ENCODE data around the gene ALDOB.

ALDOB gene

DNA sequence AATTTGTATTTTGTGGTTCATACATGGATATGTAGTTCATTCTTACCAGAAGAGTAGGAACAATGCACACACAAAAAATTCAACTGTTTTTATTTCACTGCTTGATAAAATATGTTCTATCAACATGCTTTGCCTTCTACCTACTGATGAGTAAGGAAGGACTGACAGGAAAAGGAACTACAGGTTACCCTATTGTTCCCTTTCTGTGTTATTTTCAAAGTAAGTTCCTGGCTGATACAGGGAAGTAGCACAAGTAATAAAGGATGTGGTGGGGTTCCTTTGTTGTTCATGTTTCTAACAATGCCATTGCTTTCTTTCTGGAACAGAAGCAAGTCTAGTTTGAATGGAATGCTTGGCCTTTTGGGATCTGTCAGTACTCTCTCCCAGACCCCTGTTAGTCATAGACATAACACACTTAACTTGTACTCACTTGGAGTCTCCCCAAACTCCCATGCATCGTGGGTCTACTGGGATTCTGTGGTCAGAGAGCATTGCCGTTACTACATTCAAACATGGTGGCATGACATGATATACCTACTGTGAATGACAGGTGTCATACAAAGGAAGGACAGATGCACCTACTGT, 20.2 kb upstream of the ALDOB start:
- DNase-seq, result no peak

DNA sequence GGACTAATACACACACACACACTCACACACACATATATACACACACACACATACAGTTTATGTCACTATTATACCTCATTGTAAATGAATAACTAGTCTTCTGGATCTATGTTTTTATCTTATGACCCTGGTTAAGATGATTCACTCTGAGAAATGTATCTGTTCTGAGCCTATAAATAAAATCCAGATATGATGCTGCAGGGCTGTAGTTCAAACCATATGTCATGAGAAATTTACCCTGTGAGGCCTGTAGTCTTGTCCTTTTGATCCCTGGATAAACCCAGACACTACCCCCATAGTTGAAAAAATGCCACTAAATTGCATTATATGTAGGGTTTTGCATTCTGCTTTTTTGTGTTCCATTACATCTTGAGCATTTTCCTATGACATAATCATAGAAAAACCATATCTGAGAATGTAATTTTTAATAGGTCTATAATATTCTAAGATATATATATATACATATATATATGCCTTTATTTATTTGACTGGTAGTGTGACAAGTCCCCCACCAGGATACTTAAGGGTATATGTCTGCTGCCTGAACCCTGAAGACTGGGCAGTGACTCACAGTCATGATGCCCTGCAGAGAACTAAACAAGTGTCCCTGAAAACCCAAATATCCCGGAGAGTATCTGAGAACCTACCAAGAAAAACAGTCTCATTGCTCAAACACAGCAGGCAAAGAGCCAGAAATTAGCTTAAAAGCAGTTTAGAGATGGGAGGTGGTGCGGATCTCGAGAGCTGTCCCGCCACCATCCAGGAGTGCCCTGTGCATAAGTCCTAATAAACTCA, 18.4 kb upstream of the ALDOB start:
- DNase-seq, result no peak

DNA sequence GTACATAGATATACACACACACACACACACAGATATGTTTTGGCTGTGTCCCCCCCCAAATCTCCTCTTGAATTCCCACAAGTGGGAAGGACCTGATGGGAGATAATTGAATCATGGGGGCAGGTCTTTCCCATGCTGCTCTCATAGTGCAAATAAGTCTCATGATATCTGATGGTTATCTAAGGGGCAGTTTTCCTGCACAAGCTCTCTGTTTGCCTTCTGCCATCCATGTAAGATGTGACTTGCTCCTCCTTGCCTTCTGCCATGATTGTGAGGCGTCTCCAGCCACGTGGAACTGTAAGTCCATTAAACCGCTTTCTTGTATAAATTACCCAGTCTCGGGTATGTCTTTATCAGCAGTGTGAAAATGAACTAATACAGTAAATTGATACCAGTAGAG, 15.9 kb upstream of the ALDOB start:
- no peak for DNase-seq

DNA sequence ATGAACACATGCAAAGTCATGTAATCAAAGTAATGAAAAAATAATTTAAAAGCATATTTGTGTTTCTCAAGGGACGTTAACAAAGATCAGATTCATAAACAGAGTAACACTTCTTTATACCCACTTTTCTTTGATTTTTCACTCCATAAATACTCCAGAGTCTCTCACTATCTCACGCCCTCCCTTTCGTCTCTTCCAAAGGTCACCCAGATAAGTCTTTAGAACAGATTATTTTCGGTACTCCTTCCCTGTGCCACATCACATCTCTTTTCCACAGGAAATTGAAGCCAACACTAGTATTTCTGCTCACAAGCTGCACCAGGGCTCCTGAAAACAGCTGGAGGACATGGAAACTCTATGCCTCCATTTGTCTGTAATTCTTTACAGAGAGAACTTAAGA, 15.4 kb upstream of the ALDOB start:
- no peak for DNase-seq

DNA sequence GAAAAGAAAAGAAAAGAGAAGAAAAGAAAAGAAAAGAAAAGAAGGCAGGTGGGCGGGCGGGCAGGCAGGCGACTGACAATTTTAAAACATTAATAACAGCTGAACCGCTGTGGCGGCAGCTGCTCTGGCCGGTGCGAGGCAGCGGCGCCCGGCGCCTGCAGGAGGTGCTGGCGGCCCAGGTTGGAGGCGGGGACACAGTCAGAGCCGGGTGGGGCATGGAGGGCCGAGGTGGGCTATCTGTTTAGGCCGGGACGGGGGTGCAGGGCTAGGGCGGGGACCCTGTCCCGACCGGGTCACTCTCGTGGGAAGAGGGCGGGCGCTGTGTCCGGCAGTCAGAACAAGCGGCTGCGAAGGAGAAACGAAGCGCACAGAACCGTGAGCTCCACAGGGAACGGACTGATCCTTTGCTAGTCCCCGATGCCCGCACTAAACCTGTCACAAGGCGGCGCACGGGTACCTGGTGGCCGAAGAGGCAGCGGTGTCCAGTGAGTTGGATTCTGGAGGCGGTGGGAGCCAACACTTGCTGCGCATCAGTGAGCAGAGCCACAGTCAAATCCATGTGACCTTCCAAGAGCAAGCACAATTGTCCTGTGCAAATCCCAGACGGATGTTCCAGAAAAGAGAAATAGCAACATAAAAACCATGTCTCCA, 13.6 kb upstream of the ALDOB start:
- DNase-seq, result peak; percentile 16 to 70

DNA sequence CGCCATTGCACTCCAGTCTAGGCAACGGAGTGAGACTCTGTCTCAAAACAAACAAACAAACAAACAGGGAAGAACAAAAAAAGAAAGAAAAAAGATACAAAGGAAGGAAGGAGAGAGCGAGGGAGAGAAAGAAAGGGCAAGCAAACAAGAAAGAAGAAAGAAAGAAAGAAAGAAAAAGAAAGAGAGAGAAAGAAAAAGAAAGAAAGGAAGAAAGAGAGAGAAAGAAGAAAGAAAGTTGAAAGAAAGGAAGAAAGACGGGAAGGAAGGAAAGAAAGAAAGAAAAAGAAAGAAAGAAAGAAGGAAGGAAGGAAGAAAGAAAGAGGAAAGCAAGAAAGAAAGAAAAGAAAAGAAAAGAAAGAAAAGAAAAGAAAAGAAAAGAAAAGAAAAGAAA, 13.1 kb upstream of the ALDOB start:
- no peak for DNase-seq

DNA sequence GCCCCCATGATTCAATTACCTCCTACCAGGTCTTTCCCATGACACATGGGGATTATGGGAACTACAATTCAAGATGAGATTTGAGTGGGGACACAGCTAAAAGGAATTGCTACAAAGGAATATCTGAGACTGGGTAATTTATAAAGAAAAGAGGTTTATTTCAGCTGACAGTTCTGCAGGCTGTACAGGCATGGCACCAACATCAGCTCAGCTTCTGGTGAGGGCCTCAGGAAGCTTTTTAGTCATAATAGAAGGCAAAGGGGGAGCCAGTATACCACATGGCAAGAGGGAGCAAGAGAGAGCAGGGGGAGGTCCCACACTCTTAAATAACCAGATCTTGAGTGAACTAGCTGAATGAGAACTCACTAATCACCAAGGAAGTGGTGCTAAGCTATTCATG, 11.2 kb upstream of the ALDOB start:
- DNase-seq, result no peak

DNA sequence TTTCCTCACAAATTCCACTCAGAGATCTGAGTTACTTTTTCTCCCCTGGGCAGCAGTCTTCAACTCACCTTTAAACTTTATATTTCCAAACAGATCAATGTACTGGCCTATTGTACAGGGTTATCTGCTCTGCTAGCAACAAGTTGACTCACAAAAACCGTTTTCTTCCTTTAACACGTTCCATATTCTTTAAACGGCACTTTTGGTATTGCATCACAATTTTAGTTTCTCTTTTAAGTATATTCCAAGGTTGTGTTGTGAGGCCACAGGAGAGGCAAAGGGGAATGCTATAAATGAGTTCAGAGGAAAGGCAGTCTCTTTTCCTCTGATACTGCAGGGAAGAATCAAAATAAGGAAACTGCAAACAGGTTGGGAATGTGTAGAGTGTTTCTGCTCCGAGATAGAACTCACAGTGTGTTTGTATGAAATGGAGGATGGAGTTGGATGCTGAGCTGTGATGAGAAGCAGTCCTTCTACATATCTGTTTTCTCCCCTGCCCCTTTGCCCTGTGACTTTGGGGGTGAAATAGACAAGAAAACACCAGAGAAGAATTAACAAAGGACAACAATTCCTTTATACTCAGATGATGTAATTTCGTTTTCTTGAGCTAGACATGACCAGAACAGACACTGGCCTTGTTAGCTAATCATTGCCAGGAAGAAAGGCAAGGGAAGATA, 9.9 kb upstream of the ALDOB start:
- peak in 1 of 2 donors; percentile 18 for DNase-seq

DNA sequence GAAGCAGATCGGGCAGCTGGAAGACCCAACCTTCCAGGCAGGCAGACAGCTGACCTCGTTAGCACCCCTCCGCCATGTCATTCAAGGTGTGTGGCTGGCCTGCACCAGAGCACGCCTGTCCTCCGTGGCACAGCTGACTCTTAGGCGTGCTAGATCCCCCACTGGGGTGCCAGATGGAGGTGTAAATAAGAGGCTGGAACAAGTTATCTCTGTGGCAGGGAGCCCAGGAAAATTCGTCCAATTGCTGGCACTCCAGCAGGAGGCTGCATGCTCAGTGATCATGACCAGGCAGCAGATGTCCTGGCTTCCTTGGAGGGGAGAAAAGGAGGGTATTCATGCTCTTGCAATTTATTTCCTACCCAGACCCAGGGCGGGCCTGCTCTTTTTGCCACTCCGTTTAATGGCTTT, 7.8 kb upstream of the ALDOB start:
- DNase-seq, result peak; percentile 7 to 20

DNA sequence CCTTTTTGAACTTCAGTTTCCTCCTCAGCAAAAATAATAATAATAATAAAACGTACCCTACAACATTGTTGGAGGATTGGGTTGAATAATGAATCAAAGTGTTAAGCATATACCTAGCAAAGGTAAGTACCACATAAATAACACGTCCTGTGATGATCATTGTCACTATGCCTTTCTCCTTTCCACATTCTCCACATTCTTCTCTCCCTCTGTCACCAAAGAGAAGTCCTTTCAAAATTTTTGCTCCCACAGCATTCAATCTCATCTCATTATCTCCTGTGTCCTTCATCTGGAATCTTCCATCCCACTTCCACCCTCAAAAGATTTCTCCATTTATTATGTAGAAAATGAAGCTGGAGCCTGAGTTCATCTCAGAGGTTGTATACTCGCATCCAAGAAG, 7.2 kb upstream of the ALDOB start:
- no peak for DNase-seq

DNA sequence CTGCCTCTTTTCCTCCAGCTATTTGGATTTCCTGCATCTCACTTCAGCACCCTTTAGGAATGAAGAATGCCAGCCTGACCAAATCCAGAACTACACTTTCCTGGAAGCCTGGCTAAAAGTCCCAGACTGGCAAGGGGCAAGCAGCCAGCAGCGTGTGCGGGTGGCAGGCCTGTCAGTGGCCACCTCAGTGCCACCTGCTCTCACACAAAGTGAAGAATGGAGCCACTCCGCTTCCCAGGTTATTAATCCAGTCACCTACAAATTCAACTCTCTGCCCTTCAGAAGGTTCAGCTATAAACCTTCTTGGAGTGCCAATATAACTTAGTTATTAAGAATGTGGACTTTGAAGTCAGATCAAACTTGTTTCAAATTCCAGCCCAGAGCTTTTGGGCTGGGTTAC, 6.7 kb upstream of the ALDOB start:
- no peak for DNase-seq

DNA sequence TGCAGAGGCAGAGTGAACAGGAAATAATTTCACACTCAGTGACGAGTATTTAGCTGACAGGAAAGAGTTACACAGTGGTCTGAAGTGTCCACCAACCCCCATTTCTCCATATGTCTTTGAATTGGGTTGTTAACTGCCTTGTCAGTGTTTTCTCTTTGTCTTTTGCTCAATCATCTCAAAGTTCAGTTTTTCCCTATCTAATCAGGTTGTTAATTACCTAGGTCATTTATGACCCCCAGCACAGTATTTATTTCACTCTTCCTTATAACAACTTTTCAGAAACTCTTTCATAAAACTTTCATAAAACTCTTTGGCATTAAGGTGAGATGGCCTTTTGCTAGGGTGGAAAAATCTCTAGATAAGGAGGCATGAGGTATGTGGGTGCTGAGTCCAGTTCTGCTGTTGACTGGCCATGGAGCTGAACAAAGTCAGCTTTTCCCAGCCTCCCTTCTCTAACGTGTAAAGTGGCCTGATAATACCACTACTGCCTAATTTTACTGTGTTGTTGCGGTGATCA, 5.2 kb upstream of the ALDOB start:
- DNase-seq, result no peak

DNA sequence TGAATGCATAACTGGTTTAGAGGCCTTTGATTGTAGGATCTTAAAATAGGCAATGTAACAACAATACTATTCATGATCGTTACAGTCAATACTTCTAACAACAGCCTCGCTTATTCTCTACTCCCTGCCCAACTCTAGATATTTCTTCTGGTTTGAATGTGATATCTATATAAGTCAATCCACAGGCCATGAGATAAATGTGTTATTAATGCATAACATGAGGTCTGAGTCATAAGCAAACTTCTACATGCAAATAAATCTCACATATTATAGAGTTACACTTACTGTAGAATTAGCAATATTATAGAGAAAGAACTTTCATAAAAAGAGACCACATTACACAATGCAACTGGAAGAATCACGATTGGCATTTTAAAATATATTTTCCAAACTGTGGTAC, 2.9 kb upstream of the ALDOB start:
- no peak for DNase-seq

DNA sequence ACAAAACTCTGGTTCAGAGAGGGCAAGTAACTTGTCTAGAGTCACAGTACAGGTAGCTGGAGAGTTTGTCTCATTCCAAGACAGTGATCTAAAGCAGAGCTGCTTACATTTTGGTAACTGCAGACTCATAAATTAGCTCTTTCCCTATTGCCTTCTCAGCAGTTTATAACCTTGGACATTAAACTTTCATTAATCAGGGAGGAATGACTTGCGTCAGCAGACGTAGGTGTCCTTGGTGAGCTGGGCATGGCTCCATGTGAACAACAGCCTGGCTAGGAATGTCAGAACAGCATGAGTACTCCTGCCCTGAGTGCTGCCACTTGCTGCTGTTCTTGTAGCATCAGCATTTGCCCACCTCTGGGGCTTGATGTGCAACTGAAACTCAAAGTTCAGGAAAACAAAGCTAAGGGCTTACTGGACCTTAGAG, 2.2 kb upstream of the ALDOB start:
- no peak for DNase-seq

DNA sequence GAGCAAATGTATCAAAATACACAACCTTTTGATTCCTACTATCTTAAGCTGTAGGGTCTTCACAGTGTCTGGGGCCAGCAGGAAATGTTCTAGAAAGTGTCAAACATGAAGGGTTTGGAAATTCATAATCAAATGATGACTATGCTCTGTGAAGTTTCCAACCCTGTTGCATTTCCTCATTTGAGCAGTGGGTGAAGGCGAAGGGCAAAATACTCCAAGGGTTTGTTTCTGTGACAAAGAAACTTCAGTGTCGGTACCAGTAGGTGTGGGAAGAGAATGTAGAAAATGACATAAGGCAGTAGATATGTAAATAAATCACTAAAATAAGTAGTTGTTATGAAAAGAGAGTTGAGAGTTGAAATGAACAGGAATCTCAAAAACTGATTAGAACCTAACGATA, 576 bp downstream of the ALDOB start:
- DNase-seq, result no peak

DNA sequence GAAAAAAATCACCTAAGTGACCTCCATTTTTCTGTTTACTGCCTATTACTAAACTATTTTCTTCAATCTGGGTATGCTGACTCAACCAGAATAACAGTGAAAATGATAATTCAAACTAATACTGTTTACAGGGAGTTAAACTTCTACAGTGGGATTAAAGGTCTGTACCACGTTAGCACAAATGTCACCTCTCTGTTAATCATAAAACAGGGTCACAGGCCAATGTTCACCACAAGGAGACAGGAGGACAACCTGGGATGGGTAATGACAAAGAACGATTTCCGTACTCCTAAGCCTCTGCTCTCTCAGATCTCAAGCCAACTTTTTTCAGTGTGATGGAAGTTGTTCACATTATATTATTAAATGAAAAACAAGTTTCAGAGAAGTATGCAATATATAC, 2.3 kb downstream of the ALDOB start:
- no peak for DNase-seq

DNA sequence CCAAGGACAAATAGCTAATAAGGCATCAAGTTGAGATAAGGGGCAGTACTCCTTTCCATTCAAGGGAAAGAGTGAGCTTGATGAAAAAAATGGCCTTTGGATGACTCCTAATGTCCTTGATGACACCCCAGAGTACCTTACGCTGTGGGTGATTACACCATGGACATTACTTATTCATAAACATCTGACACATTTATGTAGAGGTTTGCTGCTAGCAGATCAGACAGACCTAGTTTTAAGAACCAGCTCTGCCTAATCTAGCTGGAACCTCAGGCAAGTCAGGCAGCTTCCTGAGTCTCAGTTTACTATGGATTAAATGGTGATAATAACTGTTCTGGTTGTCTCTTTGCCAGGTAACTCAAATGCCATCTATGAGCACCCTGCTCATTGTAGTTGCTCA, 2.8 kb downstream of the ALDOB start:
- DNase-seq, result no peak

DNA sequence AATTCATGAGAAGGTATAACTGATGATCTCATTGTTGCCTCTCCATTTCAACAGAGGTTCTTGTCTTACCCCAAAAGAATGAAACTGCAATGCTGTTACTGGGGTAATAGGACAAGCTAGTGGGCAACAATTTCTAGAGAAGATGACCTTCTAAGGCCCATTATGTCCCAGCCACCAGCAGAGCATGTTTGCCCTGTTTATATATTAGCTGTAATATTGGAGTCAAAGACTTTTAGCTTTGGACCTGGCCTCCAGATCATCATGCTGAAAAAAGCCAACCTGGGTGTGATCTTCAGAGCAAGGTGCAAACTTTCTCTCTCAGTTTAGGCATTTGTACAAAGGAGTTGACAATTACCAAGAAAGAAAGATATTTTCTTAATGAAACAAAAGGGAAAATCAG, 3.4 kb downstream of the ALDOB start:
- DNase-seq, result no peak

DNA sequence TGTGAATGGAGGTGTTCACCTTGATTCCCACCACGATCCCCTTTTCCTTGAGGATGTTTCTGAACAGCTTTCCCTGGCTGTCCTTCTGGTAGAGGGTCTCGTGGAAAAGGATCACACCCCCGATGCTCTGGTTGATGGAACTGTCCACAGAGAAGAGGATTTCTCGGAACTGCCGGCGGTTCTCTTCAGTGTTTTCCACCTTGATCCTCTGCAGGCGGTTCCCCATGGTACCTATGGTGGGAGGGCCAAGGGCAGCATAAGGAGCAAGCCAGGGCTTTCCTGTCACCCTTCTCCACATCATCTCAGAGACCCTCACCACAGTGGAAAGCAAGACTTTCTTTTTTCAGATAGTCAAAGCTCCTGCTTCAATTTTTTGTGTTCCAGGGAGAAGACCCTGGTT, 5.8 kb downstream of the ALDOB start:
- no peak for DNase-seq

DNA sequence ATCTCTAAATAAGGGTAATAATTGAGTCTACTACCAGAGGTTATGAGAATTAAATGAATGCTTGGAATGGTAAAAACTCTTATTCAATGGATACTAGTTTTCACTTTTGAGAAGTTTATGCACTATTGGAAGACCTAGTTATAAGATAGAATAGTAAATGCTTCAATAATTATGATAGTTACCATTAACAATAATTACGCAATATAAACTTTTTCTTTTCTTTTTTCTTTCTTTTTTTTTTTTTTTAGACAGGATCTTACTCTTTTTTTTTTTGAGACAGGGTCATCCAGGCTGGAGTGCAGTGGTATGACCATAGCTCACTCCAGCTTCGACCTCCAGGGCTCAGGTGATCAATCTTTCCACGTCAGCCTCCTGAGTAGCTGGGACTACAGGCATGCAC, 6.7 kb downstream of the ALDOB start:
- DNase-seq, result no peak

DNA sequence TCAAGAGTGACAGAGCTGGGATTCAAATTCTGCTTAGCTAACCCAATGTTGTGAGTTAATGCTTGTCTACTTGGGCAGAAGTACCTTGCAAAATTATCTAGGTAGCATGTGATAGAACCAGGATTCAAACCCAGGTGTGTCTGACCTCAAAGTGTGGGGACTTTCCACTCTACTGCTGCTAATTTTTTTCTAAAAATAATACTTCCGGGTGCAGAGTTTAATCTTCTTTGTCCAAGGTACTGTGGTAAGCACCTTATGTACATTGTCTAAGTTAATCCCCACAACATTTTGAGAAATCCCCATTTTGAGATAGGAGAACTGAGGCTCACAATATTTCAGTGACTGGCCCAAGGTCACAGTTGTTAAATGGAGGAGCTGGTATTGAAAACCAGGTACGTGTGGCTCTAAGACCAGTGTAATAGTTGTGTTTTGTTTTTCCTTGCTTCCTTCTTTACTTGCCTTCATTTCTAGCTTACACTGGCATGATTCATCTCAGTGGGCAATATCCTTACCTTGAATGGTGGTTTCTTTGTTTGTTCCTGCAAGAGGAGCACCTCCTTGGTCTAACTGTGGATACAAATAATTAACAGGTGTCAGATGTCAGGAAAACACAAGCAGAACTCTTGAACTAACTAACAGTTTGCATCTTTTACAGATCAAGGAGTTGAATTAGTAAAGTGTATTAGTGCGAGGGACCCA, 7.5 kb downstream of the ALDOB start:
- no peak for DNase-seq

DNA sequence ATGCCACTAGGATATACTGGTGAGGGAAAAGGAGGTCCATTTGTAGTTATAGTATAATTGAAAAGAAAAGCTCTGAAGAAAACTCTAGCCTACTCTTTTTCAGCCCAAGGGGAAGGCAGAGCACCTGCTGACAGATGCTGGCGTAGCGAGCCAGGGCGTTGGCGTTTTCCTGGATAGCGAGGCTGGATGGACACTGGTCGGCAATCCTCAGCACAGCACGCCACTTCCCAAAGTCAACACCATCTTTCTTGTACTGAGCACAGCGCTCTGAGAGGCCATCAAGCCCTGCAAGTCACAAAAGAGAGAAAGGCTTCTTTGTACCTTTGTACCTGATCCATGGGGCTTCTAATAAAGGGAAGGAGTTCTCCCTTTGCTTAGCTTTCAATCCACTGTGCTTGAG, 8.2 kb downstream of the ALDOB start:
- DNase-seq, result no peak

DNA sequence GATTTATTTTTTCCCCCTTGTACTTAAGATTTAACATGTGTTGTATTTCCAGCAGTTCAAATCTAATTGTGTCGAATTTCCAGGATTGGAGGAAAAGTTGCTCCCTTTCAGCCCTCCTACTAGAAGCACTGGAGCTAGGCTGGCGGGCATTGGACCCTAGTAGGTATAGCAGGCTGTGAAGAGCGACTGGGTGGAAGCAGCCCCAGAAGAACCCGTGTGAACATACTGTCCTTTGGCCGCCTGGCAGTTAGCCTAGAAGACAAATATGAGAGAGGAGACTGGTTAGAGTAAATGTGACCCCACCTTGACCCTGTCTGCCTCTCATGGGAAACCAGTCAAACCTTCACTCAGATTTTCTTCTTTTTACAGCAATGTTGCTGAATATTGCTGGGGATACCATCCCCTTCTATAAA, 13.9 kb downstream of the ALDOB start:
- no peak for DNase-seq

Data from hippocampal formation (tissue), 2 donors.